HG03558 (cell line): ENCODE measurements around the gene LMO1.

ENCODE experiments used
- ATAC-seq: cut with Tn5 transposase; IDR thresholded peaks from one replicate; pipeline ENCODE4 v1.9.1; 2021; ENCODE audit warnings: moderate number of reproducible peaks; ENCODE audit not compliant: unreplicated experiment; ENCODE audit errors: extremely low read depth

The LMO1 gene

DNA sequence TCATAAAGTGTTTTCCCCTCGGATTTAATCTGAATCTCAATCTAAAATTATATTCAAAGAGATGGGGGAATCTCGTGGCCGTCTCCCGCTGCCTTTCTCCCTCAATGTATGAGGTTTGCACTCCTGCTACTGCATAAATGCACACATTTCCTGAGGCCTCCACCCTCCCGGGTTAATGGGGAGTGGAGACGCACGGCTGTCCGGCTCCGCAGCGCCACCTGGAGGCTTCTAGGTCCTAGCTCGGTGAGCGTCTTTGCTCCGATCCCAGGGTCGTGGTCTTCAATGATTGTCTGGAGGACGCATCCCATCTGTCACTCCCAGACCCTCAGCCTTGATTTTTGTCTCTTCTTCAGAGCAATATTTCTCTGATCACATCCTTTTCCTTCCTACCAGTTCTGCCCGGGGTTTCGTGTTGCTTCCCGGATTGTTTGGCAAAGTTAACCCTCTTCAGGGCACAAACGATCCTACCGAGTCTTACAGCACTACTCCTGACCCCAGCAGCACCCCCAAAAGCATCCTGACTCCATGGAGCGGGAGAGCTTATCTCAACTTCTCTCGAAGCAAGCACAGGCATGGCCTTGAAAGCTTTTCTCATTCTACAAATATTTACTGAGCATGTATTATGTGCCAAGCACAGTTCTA, at the start of gene LMO1:
LMO1 (minus strand) TSS at position 110 of the 642 bp plus-strand sequence. CDS start 516 bp downstream, outside the sequence.
- ATAC-seq = peak; percentile 60

DNA sequence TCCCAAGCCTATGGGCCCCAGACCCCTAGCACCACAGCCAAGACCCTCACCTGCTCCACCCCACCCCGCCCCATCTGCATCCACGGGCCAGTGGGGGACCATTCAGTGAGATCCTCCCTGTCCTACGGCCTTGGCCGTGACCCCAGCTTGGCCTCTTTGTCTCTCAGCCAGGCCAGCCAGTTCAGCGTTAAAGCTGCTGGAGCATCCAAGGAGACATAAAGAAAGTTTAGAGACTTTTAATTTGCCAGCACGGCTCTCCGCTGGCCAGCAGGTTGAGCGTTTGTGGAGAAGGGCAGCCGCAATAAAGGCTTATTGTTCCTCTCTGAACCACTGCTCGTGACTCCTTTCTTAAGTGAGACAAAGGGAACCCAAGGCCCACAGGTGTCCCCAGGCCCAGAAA, 49.3 kb upstream of the LMO1 start:
- ATAC-seq = no peak

DNA sequence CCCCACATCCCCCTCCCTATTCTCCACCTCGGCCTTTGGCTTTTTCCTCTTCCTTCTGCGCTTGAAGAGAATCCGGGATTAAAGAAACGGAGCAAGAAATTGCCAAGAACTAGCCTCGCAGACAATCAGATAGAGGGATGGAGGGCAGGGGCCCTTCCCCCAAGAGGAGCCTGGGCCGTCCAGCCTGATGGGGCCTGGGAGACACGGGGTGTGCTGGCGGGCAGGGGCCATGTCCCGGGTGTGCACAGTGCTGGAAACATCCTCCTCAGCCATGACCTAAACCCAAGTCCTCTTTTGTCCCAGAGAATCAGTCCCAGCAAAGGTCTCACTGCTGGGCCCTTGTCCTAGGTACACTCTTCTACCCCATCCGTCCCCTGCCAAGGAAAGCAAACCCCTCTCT, 47.7 kb upstream of the LMO1 start:
- no peak for ATAC-seq

DNA sequence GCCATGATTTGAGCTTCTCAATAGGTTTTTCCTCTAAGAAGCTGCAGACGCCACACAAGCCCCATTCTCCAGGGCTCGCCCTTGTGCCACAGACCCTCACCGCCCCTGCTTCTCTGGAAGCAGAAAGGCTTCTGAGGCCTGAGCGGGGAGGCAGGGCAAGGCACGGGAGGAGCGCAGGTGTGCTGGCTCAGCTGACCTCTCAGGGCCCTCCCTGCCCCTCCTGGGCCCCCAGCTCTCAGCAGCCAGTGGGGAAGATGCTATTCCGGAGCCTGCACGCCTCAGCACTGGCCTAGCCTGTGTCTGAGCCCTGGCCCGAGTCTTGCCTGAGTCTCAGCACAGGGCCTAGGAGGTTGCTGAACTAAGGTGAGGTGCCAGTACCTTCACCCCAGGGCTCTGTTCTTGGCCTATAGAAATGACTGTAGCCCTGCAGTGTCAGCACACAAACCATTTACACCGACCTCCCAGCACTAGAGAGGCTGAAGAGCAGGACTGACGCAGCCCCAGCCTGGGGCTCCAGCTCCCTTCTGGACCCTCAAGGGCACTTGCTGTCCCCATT, 47.1 kb upstream of the LMO1 start:
- no peak for ATAC-seq

DNA sequence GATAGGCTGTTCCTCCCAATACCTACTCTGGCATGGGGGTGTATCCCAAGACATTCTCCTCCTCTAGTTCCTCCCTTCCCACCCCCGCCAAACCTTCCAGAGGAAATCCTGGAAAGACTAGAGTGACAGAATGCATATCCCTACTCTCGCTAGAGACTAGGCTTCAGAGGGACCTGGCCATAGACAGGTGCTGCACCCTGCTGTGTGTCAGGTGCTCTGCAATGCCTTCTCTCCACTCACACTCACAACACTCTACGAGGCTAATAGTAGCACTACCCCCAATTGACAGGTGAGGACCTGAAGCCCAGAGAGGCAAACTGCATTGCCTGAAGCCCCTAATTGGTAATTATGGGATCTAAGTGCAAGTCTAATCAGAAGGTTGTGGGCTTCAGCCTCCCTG, 46.2 kb upstream of the LMO1 start:
- ATAC-seq = no peak

DNA sequence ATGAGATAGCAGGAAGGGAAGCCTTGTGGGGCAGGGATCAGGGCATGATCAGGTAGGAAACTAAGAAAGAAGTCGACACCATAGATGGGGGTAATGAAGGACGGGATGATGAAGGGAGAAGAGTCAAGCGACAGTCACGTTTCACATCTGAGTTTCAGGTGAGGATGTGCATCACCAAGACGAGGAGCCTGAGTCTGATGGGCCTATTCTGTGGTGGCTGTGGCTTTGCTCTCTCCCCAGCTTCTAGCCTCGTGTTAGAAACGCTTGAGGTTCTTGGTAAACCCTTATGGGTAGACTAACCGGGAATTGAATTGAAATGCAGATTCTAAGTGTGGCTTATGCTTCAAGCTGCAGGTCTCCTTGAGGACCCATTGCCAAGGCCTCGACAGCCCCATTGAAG, 45.6 kb upstream of the LMO1 start:
- ATAC-seq = no peak

DNA sequence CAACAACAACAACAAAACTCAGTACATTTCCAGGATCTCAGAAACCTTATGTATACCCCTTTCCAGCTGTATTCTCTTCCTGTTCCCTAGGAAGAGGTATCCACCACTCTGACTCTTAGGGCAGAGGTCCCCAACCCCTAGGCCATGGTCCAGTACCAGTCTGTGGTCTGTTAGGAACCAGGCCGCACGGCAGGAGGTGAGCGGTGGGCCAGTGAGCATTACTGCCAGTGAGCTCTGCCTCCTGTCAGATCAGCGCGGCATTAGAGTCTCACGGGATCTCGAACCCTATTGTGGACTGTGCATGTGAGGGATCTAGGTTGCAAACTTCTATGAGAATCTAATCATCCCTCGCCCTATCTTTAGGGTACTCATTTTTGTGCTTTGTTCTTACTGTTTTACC, 43.9 kb upstream of the LMO1 start:
- ATAC-seq = no peak

DNA sequence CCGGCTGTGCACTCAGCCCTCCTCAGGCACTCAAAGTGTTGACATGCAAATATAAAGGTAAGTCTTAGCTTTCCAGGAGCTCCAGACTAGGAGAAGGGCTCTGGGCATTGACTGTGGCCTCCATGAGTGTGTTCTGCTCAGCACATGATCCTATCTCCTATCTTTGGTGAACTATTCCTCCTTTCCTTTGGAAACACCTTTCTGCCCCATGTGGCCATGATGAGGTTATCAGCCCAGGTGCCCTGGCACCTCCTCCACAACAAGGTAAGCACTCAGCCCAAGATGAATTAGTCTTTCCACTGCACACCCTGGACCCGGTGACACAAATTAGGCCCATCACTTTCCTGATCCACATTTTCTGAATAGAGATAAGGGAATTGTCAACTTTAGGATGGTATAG, 37.9 kb upstream of the LMO1 start:
- no peak for ATAC-seq

DNA sequence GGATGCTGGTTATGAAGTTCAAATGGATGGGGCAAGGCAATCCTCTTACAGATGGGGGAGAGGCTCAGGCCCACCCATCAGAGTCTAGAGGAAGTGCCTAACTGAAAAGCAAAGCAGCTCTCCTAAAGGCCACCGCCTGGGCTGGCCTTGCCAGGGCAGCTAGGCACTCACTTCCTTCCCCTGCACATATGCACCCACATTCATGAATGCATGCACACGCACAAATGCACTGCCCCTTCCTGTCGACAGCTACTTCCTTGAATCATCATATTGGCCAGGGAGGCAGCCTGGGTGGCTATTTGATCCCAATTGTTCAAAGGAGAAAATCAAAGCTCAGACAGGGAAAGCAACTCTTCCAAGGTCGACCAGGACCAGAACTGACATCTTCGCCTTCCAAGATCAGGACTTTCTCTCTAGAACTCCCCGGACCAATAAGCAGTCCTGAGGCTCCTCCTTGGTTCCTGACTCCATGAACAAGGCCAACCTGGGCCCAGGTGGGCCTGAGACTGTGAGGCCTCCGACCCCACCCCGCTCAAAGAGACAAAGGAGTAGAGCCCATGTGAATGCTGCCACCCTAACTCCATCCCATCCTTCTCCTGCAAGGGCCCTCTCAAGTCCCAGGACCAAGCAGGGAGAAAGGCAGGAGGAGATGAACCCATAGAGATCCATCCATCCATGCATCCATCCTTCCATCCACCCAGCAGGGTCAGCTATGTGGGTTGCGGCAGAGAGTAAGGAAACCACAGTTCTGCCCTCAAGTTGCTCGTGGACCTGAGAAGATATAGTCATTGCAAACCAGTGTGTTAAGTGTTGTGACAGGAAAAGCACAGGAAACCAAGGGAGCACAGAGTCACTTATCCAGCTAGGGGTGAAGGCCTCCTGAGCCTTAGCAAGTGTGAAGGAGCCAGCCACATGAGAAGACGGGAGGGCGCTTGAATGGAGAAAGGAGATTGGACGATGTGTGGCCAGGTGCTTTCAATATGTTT, 35.4 kb upstream of the LMO1 start:
- no peak for ATAC-seq

DNA sequence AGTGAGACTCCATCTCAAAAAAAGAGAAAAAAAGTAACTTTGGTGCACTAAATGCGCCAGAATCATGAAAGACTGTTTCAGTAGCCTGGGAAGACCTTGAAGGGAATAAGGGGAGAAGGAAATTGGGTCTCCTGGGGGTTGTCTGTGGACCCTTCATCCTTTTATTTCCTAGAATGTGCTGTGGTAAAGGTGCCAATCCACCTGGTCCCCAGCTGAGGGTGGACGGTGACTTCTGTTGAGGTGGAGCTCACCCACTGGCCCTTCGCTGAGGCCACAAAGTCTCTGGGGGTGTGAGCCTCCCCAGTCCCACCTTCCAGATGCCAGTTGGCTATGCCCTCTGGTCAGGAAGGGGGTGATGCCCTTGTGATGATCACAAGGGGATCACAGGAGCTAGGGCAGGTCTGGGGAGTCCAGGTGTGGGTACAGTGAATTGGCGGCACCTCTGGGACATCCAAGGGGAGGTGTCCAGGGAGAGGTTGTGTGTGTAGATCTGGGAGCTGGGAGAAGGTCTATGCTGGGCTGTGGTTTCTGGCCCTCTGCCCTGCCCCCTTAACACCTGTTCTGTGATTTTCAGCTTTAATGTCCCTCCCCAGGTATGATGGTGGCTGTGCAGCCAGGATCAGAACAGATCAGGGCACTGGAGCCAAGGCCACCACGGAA, 34.2 kb upstream of the LMO1 start:
- ATAC-seq = no peak

DNA sequence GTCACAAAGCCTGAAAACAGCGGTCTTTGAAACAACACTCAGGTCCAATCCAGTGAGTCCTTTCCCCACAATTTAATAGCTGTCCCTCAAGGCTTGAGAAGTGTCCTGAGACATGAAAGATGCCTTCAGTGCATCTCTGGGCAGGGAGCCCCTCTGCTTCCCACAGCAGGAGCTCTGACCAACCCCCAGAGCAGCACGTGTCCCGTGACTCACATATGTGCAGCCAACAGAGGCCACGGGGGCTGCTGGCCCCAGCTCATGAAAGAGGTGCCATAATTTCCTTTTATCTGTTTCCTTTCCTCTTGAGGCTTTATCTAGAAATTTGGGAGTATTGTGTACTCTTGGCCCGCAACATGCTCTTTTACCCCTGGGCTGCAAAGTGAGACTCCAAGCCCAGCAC, 33.2 kb upstream of the LMO1 start:
- no peak for ATAC-seq

DNA sequence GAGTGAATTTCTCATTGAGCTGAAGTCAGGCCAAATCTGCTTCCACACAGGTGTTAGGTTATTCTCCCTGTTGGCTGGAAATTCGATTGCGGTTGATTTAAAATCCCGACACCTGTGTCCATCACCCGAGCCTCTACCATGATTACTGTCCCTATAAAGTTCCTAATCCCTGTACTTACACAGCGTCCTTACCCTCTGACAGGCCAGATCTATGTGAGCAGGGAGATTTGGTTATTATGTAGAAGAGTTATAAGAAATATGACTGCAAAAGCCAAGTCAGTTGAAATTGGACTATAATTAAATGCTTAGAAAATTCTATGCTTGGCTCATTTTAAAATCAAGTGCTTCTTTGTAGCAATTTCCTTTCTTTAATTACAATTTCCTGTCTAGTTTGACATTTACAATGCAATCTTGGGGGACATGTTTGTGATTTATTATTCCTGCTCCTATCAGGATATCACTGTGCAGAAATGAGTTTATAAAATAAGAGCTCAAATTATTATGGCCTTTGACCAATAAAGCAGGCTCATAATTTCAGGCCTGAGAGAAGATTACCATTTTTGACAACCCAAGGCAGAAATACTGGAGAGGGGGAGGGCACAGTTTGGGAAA, 32.5 kb upstream of the LMO1 start:
- no peak for ATAC-seq

DNA sequence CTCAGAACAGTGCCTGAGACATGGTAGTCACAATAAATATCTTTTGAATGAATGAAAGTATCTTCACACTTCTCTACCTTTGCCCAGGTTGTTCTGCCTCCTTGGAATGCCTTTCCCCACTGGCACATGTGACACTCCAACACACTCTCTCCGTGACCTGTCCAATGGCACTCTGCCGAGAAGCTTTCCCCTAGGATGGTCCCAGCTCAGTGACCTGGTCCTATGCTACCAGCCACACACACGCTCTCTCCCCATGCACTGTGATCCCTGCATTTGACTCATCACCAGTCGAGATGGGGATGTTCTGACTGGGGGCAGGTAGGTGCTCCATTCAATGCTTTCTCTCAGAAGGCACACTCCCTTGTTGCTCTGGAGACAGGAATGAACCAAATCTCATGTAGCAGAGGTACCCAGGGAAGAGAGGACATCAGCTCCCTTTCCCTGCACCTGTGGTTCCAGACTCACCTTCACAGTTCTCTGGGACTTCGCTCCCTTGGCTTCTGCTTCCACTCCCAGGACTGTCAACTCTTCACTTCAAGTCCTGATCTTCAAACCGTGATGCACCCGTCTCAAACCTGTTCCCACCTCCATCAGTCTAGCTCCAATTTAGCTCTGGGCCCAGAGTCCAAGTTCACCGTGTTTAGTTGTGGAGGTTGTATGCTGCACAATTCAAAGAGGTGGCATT, 30.7 kb upstream of the LMO1 start:
- no peak for ATAC-seq

DNA sequence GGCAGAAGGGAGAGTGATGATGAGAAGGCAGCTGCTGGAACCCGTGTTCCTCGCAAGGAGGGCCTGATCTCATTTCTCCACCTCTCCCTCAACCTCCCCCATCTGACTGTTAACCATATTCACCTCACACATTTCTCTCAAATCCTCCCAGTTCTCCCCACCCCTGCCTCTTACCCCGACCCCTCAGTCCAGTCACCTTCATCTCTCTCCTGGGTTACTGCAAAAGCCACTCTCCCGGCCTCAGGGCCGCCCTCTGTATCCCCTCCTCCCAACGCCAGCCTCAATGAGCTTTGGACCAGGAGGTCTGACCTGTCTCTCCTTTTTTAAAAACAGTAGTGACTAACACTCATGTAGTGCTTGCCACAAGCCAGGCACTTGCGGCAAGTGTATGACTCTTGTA, 29.5 kb upstream of the LMO1 start:
- ATAC-seq = no peak

DNA sequence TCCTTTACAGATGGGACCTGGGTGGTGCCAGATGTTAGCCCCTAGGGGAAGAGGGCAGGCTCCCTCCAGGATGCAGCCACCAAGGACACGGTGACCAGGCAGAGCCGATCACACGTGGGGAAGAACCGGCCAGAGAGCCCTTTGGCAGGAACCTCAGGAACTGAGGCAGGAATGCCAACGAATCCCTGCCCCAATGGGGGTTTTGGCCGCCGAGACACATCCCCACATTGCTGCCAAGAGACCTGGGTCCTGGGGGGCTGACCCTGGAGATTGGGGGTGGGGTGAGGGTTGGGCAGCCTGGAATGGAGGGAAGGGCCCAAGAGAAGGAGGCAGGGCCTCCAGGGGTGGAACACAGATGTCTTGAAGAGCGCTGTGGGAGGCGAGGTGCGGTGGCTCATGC, 28.7 kb upstream of the LMO1 start:
- ATAC-seq = no peak

DNA sequence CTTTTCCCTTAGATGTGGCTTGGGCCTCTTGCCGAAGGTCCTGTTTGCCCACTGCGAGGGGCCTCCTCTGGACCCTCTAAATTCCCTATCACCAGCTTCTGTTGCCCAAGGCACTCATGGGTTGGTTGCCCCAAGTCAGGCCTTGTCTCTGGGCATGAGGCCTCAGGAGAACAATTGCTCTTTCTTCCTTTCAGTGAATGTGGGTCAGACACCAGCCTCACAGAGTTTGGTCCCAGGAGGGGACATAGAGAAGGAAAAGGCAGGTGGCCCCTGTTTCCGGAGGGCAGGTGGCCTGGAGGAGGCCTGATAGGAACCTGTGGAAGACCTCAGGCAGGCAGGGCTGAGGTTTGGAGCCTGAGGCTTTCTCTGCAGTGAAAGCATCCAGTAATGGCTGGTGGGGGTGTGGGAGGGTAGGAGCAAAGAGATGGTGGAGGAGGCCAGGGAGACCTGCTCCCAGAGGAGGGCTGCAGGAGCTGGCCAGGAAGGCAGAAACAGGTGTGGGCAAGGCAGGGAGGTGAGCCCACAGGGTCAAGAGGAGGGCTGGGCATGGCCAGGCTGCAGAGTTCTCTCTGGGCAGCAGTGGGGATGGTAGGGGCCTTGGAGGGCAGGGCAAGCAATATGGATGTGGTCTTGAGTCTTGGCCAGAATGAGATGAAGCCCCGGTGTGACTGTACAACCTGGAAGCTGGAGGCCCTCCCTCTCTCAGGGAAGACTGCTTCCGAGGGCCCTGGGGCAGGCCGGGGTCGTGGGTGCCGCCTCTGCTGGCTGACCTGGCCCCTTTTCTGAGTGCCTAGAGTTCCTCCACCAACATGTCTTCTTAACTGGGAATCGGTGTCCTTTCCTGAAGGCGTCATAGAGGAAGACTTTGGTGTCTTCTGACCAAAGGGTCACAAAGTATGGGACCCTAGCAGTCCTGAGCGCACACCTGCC, 28.0 kb upstream of the LMO1 start:
- ATAC-seq = no peak

DNA sequence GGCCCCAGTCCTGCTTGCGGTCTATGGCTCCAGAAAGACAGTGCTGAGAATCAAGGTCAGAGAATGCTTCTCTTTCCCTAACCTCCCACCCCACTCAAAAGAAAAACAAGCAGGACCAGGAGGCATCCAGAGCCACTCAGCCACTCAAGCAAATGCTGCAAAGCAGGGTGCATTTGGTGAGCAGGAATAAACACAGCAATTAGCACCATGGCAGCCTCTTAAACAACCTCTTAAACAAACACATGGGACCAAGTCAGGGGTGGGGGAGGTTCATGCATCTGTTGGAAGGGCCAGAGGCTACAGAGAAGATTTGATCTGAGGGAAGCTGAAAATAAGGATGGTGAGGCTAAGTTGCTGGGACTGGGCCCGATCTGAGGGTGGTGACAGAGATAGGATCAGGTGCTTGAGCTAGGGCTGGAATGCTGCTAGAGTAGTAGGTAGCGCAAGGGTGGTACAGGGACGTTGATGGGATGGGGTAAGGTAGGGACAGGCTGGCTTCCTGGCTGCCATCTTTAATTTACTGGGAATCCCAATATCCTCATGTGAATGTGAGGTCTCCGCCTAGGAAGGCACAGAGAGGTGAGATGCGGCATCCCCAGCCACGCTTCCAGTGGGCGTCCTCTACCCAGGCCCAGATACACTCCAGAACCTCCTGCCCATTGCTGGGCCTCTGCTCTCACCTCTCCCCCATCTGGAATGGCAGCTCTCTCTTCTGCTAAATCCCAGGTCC, 26.6 kb upstream of the LMO1 start:
- no peak for ATAC-seq

DNA sequence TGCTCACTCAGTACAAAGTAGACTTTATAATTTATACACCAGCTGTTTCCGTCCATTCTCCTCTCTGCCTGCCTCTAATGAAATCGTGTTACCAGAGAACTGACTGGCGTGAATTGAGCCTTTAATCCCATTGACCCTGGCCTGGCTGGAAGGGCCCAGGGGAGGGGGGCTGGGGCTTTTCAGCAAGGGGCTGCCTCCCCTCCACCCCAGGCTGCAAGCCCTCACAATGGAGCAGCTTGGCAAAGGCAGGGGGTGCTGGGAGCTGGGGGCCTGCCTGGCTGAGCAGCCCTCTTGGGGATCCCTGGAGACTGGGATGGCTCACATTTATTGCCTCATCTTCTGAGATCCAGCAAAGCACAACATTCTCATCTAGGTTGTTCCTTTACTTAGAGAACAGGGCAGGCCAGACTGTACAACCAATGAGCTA, 25.8 kb upstream of the LMO1 start:
- no peak for ATAC-seq
